H9 (cell line): ENCODE measurements around the gene HOXD12. TPM values are rescaled to one million over a fixed set of nuclear protein-coding genes. Genes with fewer than 3 reads are reported as not detected.
A peak's percentile ranks its signal among the peaks of the same experiment; 100 is the strongest.

Experiments used
- DNase-seq: peaks from one replicate; pipeline ENCODE4 v3.0.0-alpha.2; 2017
- H2AFZ ChIP-seq: one replicate; pipeline ENCODE4 v1.6.1; 2013; ENCODE audit warnings: mild to moderate bottlenecking, low read length, control low read depth, moderate library complexity
- H2AK5ac ChIP-seq: 2 replicates; pipeline ENCODE4 v1.6.1; 2013; ENCODE audit warnings: low read length, control low read depth, mixed read lengths; ENCODE audit not compliant: insufficient read length
- H2BK120ac ChIP-seq: one replicate; pipeline ENCODE4 v1.6.1; 2013; ENCODE audit warnings: low read depth, mild to moderate bottlenecking, low read length, control low read depth, inconsistent platforms; ENCODE audit not compliant: poor library complexity, severe bottlenecking
- H2BK12ac ChIP-seq: 2 replicates; pipeline ENCODE4 v1.6.1; 2013; ENCODE audit warnings: low read length, control low read depth, mixed read lengths, low read depth; ENCODE audit not compliant: insufficient read length
- H2BK15ac ChIP-seq: 2 replicates; pipeline ENCODE4 v1.6.1; 2013; ENCODE audit warnings: low read depth, low read length, control low read depth
- H2BK20ac ChIP-seq: one replicate; pipeline ENCODE4 v1.6.1; 2013; ENCODE audit warnings: low read depth, mild to moderate bottlenecking, low read length, control low read depth, inconsistent platforms; ENCODE audit not compliant: poor library complexity, severe bottlenecking
- H2BK5ac ChIP-seq: 2 replicates; pipeline ENCODE4 v1.6.1; 2013; ENCODE audit warnings: low read length, control low read depth, mixed read lengths; ENCODE audit not compliant: insufficient read length
- H3K14ac ChIP-seq: 2 replicates; pipeline ENCODE4 v1.6.1; 2013; ENCODE audit warnings: low read length, control low read depth; ENCODE audit not compliant: insufficient read depth
- H3K18ac ChIP-seq: 2 replicates; pipeline ENCODE4 v1.6.1; 2013; ENCODE audit warnings: low read depth, mild to moderate bottlenecking, mixed read lengths, low read length, control low read depth; ENCODE audit not compliant: insufficient read length
- H3K23ac ChIP-seq: 2 replicates; pipeline ENCODE4 v1.6.1; 2013; ENCODE audit warnings: low read length, control low read depth, mixed read lengths, low read depth; ENCODE audit not compliant: insufficient read length
- H3K23me2 ChIP-seq: 2 replicates; pipeline ENCODE4 v1.6.1; 2013; ENCODE audit warnings: low read depth, mild to moderate bottlenecking, mixed read lengths, low read length, control low read depth; ENCODE audit not compliant: insufficient read length, poor library complexity, severe bottlenecking
- H3K27ac ChIP-seq: 2 replicates; pipeline ENCODE4 v1.5.1; 2013; ENCODE audit warnings: low read length, control low read depth, mixed read lengths, low read depth; ENCODE audit not compliant: insufficient read length
- H3K27me3 ChIP-seq: 2 replicates; pipeline ENCODE4 v1.6.1; 2013; ENCODE audit warnings: low read length, control low read depth, inconsistent platforms; ENCODE audit not compliant: insufficient read depth
- H3K4ac ChIP-seq: 2 replicates; pipeline ENCODE4 v1.6.1; 2013; ENCODE audit warnings: low read depth, mild to moderate bottlenecking, control low read depth, inconsistent platforms, low read length, moderate library complexity
- H3K4me1 ChIP-seq: 2 replicates; pipeline ENCODE4 v1.6.1; 2013; ENCODE audit warnings: low read length, control low read depth, inconsistent platforms; ENCODE audit not compliant: insufficient read depth
- H3K4me2 ChIP-seq: 2 replicates; pipeline ENCODE4 v1.6.1; 2013; ENCODE audit warnings: low read length, control low read depth, mixed read lengths; ENCODE audit not compliant: insufficient read length, insufficient read depth
- H3K56ac ChIP-seq: 2 replicates; pipeline ENCODE4 v1.6.1; 2013; ENCODE audit warnings: low read depth, mild to moderate bottlenecking, mixed read lengths, low read length, control low read depth; ENCODE audit not compliant: insufficient read length
- H3K79me1 ChIP-seq: 2 replicates; pipeline ENCODE4 v1.6.1; 2013; ENCODE audit warnings: low read depth, mild to moderate bottlenecking, moderate library complexity, low read length, control low read depth, inconsistent platforms; ENCODE audit not compliant: insufficient read depth, poor library complexity, severe bottlenecking
- H3K79me2 ChIP-seq: 2 replicates; pipeline ENCODE4 v1.6.1; 2013; ENCODE audit warnings: low read length, control low read depth, inconsistent platforms; ENCODE audit not compliant: insufficient read depth
- H3K9ac ChIP-seq: 2 replicates; pipeline ENCODE4 v1.6.1; 2013; ENCODE audit warnings: low read length, control low read depth, mixed read lengths; ENCODE audit not compliant: insufficient read length; ENCODE audit errors: extremely low read depth
- H3K9me3 ChIP-seq: one replicate; pipeline ENCODE4 v1.6.1; 2013; ENCODE audit warnings: low read depth, low read length, inconsistent platforms; ENCODE audit not compliant: control insufficient read depth
- H3T11ph ChIP-seq: one replicate; pipeline ENCODE4 v1.6.1; 2013; ENCODE audit warnings: mild to moderate bottlenecking, low read length, control low read depth, inconsistent platforms
- H4K20me1 ChIP-seq: one replicate; pipeline ENCODE4 v1.6.1; 2013; ENCODE audit not compliant: control insufficient read depth, insufficient read length, insufficient read depth
- H4K5ac ChIP-seq: 2 replicates; pipeline ENCODE4 v1.6.1; 2013; ENCODE audit warnings: low read depth, mild to moderate bottlenecking, mixed read lengths, low read length, control low read depth; ENCODE audit not compliant: insufficient read length
- H4K8ac ChIP-seq: replicated peaks from 2 replicates; pipeline ENCODE4 v1.6.1; 2013; ENCODE audit warnings: low read length, control low read depth, mixed read lengths, low read depth; ENCODE audit not compliant: insufficient read length
- H4K91ac ChIP-seq: 2 replicates; pipeline ENCODE4 v1.6.1; 2013; ENCODE audit warnings: low read depth, mild to moderate bottlenecking, moderate library complexity, mixed read lengths, low read length, control low read depth; ENCODE audit not compliant: insufficient read length
- H3K27ac Mint-ChIP-seq, 3 experiments: 2 replicates in 2 of 3; 3 replicates in 1 of 3; pipeline ENCODE4 v1.8.0; 2020 to 2021; ENCODE audit warnings: mixed read lengths in 3 of 3, mild to moderate bottlenecking in 1 of 3, moderate library complexity in 1 of 3
- H3K27me3 Mint-ChIP-seq: 2 replicates; pipeline ENCODE4 v1.8.0; 2021; ENCODE audit warnings: low read depth, mild to moderate bottlenecking, moderate library complexity, mixed read lengths
- H3K36me3 Mint-ChIP-seq, 3 experiments: 2 replicates in 2 of 3; 3 replicates in 1 of 3; pipeline ENCODE4 v1.8.0; 2020 to 2021; ENCODE audit warnings: low read depth in 3 of 3, mixed read lengths in 3 of 3; ENCODE audit not compliant: insufficient read depth in 1 of 3
- H3K4me1 Mint-ChIP-seq, 2 experiments: 2 replicates each; pipeline ENCODE4 v1.8.0; 2020; ENCODE audit warnings: mixed read lengths in 2 of 2
- H3K4me3 Mint-ChIP-seq, 2 experiments: 2 replicates in 1 of 2; 3 replicates in 1 of 2; pipeline ENCODE4 v1.8.0; 2020 to 2021; ENCODE audit warnings: mild to moderate bottlenecking in 2 of 2, mixed read lengths in 2 of 2, moderate library complexity in 1 of 2
- H3K9me3 Mint-ChIP-seq, 2 experiments: 2 replicates in 1 of 2; 3 replicates in 1 of 2; pipeline ENCODE4 v1.8.0; 2020; ENCODE audit warnings: mild to moderate bottlenecking in 2 of 2, mixed read lengths in 2 of 2, moderate library complexity in 1 of 2
- CTCF ChIP-seq: fragments of 200-600 bp; sonication (generic); conservative IDR thresholded peaks from 3 replicates; pipeline ENCODE4 v1.8.0; 2021; ENCODE audit warnings: antibody characterized with exemption, mild to moderate bottlenecking
- WGBS: extraction: QIAGEN DNeasy Blood & Tissue Kit; methylation state at CpG from one replicate; pipeline ENCODE4 v1.1.7; 2013; ENCODE audit warnings: missing lambda C conversion rate, low lambda C conversion rate, mixed read lengths; ENCODE audit not compliant: insufficient read length; ENCODE audit errors: extremely low coverage; 5-methylcytosine and 5-hydroxymethylcytosine counted together
- total RNA-seq: library from RNA; stranded (reverse); gene quantifications from 2 replicates; pipeline ENCODE4 v1.2.1, GENCODE V29; 2021

The HOXD12 gene
- total RNA-seq, 1 experiment from 2014 or later, result not detected

DNA sequence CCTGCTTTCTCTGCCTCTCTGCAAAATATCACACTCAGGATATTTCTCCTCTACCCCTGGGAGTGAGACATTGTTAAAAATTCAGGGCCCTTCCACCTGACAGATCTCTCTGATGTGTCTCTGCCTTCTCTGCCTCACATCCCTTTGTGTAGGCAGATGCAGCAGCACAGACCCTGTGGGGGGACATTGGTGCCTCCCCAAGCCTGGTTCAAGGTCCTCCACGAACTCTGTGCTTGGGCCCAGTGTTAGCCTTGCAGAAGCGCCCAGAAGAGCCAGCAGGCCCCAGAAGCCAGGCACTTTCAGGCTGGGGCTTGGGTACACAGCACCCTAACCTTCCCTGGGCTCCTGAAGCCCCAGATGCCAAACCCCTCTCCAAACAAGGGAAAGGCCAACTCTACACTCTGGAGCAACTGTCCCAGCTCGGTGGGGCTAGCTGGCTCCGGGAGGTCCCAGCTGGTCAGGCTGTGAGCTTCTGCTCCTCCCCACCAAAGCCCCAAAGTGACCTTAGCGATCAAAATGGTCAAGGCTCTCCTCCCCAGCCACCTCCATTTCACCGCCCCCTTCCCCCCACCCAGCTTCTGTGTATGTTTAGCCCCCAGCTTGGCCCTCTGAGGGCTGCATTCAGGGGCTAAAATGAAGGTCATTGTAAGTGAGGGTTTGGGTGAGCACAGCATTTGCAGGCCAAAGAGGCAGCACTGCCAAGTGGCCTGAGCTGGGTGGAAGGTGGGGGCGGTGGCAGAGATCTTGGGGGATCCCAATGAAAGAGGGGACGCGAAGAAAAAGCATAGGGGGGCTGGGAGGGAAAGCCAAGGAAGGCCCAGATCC, 25.6 kb downstream of the HOXD12 start:
- H3K4me1 Mint-ChIP-seq, result peaks cover 12 to 22% of the 10 kb centered on the region in 2 experiments
- Histone ChIP-seq H3K4me1 (no peaks in the 10 kb centered on the region), H3T11ph (no peak overlapping the region), H2BK15ac (no peak overlapping the region), H3K9me3 (no peaks in the 10 kb centered on the region), H4K91ac (no peak overlapping the region), H4K20me1 (no peaks in the 10 kb centered on the region), H3K79me2 (no peaks in the 10 kb centered on the region), H2AK5ac (no peak overlapping the region), H3K23me2 (no peaks in the 10 kb centered on the region), H3K14ac (no peak overlapping the region), H2BK20ac (no peak overlapping the region), H2BK120ac (no peak overlapping the region), H4K8ac (no peak overlapping the region), H4K5ac (no peak overlapping the region), H2AFZ (no peak overlapping the region), H3K56ac (no peak overlapping the region), H2BK12ac (no peak overlapping the region), H3K27me3 (peaks cover 92% of the 10 kb centered on the region), H3K27ac (no peak overlapping the region), H3K4ac (no peak overlapping the region), H3K9ac (no peak overlapping the region), H2BK5ac (no peak overlapping the region), H3K4me2 (no peak overlapping the region), H3K23ac (no peak overlapping the region), H3K79me1 (no peaks in the 10 kb centered on the region), H3K18ac (no peak overlapping the region)
- no peaks in the 10 kb centered on the region; a peak in 2 of 7 replicates for H3K36me3 Mint-ChIP-seq
- peak; percentile 27 for DNase-seq
- no peak for TF ChIP-seq CTCF
- H3K27me3 Mint-ChIP-seq, result peaks cover 97% of the 10 kb centered on the region
- H3K9me3 Mint-ChIP-seq, result peaks cover 0 to 13% of the 10 kb centered on the region in 2 experiments; a peak in 4 of 5 replicates
- no peak overlapping the region for H3K27ac Mint-ChIP-seq
- WGBS, result no CpG with 5 or more reads among the region's 9 CpGs
- H3K4me3 Mint-ChIP-seq, result no peak overlapping the region
